ENCODE results near the gene CTU1.

DNA sequence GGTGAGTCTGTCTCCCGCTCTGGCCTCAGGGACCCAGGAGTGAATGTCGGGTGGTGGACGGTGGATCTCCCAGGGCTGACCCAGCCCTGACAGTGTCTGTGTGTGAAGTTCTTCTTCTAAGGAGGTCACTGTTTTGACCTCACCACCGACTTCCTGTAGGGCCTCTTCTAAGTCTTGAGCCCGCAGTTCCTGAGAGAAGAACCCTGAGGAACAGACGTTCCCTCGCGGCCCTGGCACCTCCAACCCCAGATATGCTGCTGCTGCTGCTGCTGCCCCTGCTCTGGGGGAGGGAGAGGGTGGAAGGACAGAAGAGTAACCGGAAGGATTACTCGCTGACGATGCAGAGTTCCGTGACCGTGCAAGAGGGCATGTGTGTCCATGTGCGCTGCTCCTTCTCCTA lies 33.9 kb upstream of the CTU1 start, which contains the start of gene SIGLEC7:
- TF ChIP-seq POLR2A (IDR thresholded peaks at IDR 0.05; ENCODE audit: low read depth, low read length) (no peak), POLR2AphosphoS5 (IDR thresholded peaks at IDR 0.05; ENCODE audit: low read depth, low read length) (no peak), POU2F2 (IDR thresholded peaks at IDR 0.05; ENCODE audit: low read depth, low read length) (no peak), SPI1 (IDR thresholded peaks at IDR 0.05; ENCODE audit: low read depth, low read length) (no peak), TAF1 (IDR thresholded peaks at IDR 0.05; ENCODE audit: low read depth, low read length) (no peak), PAX5 (IDR thresholded peaks at IDR 0.05; ENCODE audit: insufficient read depth, low read length, severe bottlenecking) (no peak)

All from GM12891 (cell line).